H1 (cell line): ENCODE measurements around the gene MLLT11. TPM values are rescaled to one million over a fixed set of nuclear protein-coding genes. Genes with fewer than 3 reads are reported as not detected.
A peak's percentile ranks its signal among the peaks of the same experiment; 100 is the strongest.

ENCODE experiments used
- CTCF ChIA-PET: fragments of 300-600 bp; sonication (Branson Sonifier 250); formaldehyde crosslinking; loops from one replicate; lab custom pipeline; 2021; ENCODE audit not compliant: partially characterized antibody; lab: Charles Lee
- POLR2A ChIA-PET: fragments of 300-600 bp; sonication (Branson Sonifier 250); formaldehyde crosslinking; loops from one replicate; lab custom pipeline; 2021; ENCODE audit warnings: inconsistent platforms; ENCODE audit not compliant: partially characterized antibody; lab: Charles Lee
- DNase-seq, 2 experiments: peaks; one replicate each; pipeline versions ENCODE4 v3.0.0 to v3.0.0-alpha.2; 2010 to 2022; ENCODE audit warnings: low spot score in 2 of 2, low read depth in 1 of 2, mixed read lengths in 1 of 2
- FAIRE-seq: peaks from 2 replicates; lab custom pipeline; 2011; peaks lifted over from hg19 to GRCh38; lab: Jason Lieb, UNC
- H2AFZ ChIP-seq: 2 replicates; pipeline ENCODE4 v1.8.1; 2012; ENCODE audit warnings: low read length, inconsistent platforms
- H2AK5ac ChIP-seq: 2 replicates; pipeline ENCODE4 v1.6.1; 2013; ENCODE audit warnings: low read depth, low read length
- H2BK120ac ChIP-seq: replicated peaks from 2 replicates; pipeline ENCODE3; 2013; ENCODE audit warnings: low read depth, low read length, inconsistent platforms
- H2BK12ac ChIP-seq: 2 replicates; pipeline ENCODE4 v1.6.1; 2013; ENCODE audit warnings: low read depth, low read length
- H2BK15ac ChIP-seq: 2 replicates; pipeline ENCODE4 v1.6.1; 2013; ENCODE audit warnings: low read length
- H2BK20ac ChIP-seq: 2 replicates; pipeline ENCODE4 v1.6.1; 2013; ENCODE audit warnings: low read length
- H2BK5ac ChIP-seq: 2 replicates; pipeline ENCODE4 v1.6.1; 2013; ENCODE audit warnings: low read depth, low read length
- H3K14ac ChIP-seq: 2 replicates; pipeline ENCODE4 v1.6.1; 2013; ENCODE audit warnings: inconsistent platforms; ENCODE audit not compliant: insufficient read length
- H3K18ac ChIP-seq: 2 replicates; pipeline ENCODE4 v1.6.1; 2013; ENCODE audit warnings: low read length; ENCODE audit errors: extremely low read depth
- H3K23ac ChIP-seq: 2 replicates; pipeline ENCODE4 v1.6.1; 2013; ENCODE audit warnings: inconsistent platforms; ENCODE audit not compliant: insufficient read length
- H3K23me2 ChIP-seq: 2 replicates; pipeline ENCODE4 v1.6.1; 2013; ENCODE audit warnings: low read depth, low read length
- H3K27ac ChIP-seq: 2 replicates; pipeline ENCODE4 v1.6.1; 2011; ENCODE audit warnings: low read depth, low read length, inconsistent platforms
- H3K27me3 ChIP-seq, 4 experiments: replicated peaks in 1 of 4; 1 replicate in 1 of 4; 2 replicates in 3 of 4; pipeline versions ENCODE4 v1.6.1 to v1.8.1; 2011 to 2013; ENCODE audit warnings: low read length in 3 of 4, mild to moderate bottlenecking in 3 of 4, inconsistent platforms in 2 of 4, mixed read lengths in 2 of 4, moderate library complexity in 1 of 4; ENCODE audit not compliant: control insufficient read depth in 3 of 4, insufficient read depth in 3 of 4; ENCODE audit errors: extremely low read depth in 1 of 4
- H3K36me3 ChIP-seq, 4 experiments: 2 replicates each; pipeline versions ENCODE4 v1.6.1 to v1.8.1; 2011 to 2013; ENCODE audit warnings: mild to moderate bottlenecking in 4 of 4, low read length in 3 of 4, moderate library complexity in 2 of 4, control low read depth in 1 of 4, inconsistent platforms in 1 of 4; ENCODE audit not compliant: insufficient read depth in 4 of 4, control insufficient read depth in 2 of 4
- H3K4ac ChIP-seq: replicated peaks from 2 replicates; pipeline ENCODE3; 2013; ENCODE audit warnings: low read length, low read depth, mixed read lengths, inconsistent platforms; ENCODE audit not compliant: insufficient read length
- H3K4me1 ChIP-seq, 4 experiments: replicated peaks in 1 of 4; 1 replicate in 1 of 4; 2 replicates in 3 of 4; pipeline versions ENCODE4 v1.6.1 to v1.8.1; 2011 to 2013; ENCODE audit warnings: low read length in 3 of 4, inconsistent platforms in 2 of 4, mixed read lengths in 1 of 4; ENCODE audit not compliant: insufficient read depth in 4 of 4, control insufficient read depth in 3 of 4
- H3K4me2 ChIP-seq, 2 experiments: 2 replicates each; pipeline versions ENCODE4 v1.6.1 to v1.8.1; 2011 to 2013; ENCODE audit warnings: low read depth in 2 of 2, low read length in 2 of 2, control low read depth in 1 of 2, inconsistent platforms in 1 of 2, mild to moderate bottlenecking in 1 of 2; ENCODE audit not compliant: insufficient read depth in 1 of 2
- H3K4me3 ChIP-seq, 4 experiments: fragments of 200-600, 300-600 bp in 1 of 4; sonication (generic), shearing (Covaris generic), sonication (Bioruptor Twin) in 1 of 4; 2 replicates each; pipeline versions ENCODE4 v1.5.1 to v1.8.1; 2011 to 2016; ENCODE audit warnings: low read length in 4 of 4, low read depth in 3 of 4, control low read depth in 2 of 4, inconsistent platforms in 2 of 4, mild to moderate bottlenecking in 2 of 4, mixed read lengths in 1 of 4, moderate library complexity in 1 of 4; ENCODE audit not compliant: insufficient read depth in 2 of 4; ENCODE audit errors: extremely low read depth in 1 of 4
- H3K56ac ChIP-seq: replicated peaks from 2 replicates; pipeline ENCODE3; 2013; ENCODE audit warnings: low read depth, mild to moderate bottlenecking, mixed read lengths, low read length, inconsistent platforms; ENCODE audit not compliant: insufficient read length
- H3K79me1 ChIP-seq: 2 replicates; pipeline ENCODE4 v1.6.1; 2013; ENCODE audit warnings: low read depth, low read length, control low read depth
- H3K79me2 ChIP-seq, 2 experiments: 2 replicates each; pipeline versions ENCODE4 v1.6.1 to v1.8.1; 2012 to 2013; ENCODE audit warnings: low read length in 2 of 2, mild to moderate bottlenecking in 2 of 2, inconsistent platforms in 1 of 2; ENCODE audit not compliant: insufficient read depth in 2 of 2, control insufficient read depth in 1 of 2
- H3K9ac ChIP-seq, 4 experiments: replicated peaks in 1 of 4; 1 replicate in 1 of 4; 2 replicates in 3 of 4; pipeline versions ENCODE4 v1.6.1 to v1.8.1; 2011 to 2013; ENCODE audit warnings: low read depth in 3 of 4, low read length in 3 of 4, control low read depth in 2 of 4, mild to moderate bottlenecking in 2 of 4, moderate library complexity in 2 of 4, inconsistent platforms in 1 of 4; ENCODE audit errors: extremely low read depth in 1 of 4
- H3K9me3 ChIP-seq, 2 experiments: 2 replicates each; pipeline versions ENCODE4 v1.6.1 to v1.8.1; 2012 to 2013; ENCODE audit warnings: mild to moderate bottlenecking in 2 of 2, moderate library complexity in 2 of 2, control low read depth in 1 of 2, inconsistent platforms in 1 of 2, low read depth in 1 of 2, low read length in 1 of 2, mixed read lengths in 1 of 2; ENCODE audit not compliant: insufficient read depth in 2 of 2
- H4K20me1 ChIP-seq, 2 experiments: replicated peaks in 1 of 2; 2 replicates each; pipeline versions ENCODE3 to v1.8.1; 2011 to 2013; ENCODE audit warnings: inconsistent platforms in 2 of 2, low read length in 2 of 2, mild to moderate bottlenecking in 1 of 2; ENCODE audit not compliant: insufficient read depth in 2 of 2, control insufficient read depth in 1 of 2
- H4K5ac ChIP-seq: 2 replicates; pipeline ENCODE4 v1.6.1; 2013; ENCODE audit warnings: low read length, low read depth, mixed read lengths, inconsistent platforms; ENCODE audit not compliant: insufficient read length
- H4K8ac ChIP-seq: 2 replicates; pipeline ENCODE4 v1.8.0; 2013; ENCODE audit warnings: mild to moderate bottlenecking, moderate library complexity, low read length, inconsistent platforms; ENCODE audit not compliant: insufficient read depth; ENCODE audit errors: extremely low read depth
- H4K91ac ChIP-seq: replicated peaks from 2 replicates; pipeline ENCODE3; 2013; ENCODE audit warnings: low read length, mixed read lengths, inconsistent platforms; ENCODE audit not compliant: insufficient read length
- GABPA ChIP-seq: IDR thresholded peaks from 2 replicates; pipeline ENCODE4 v1.6.1; 2011; ENCODE audit warnings: mild to moderate bottlenecking, low read length, moderate library complexity, borderline replicate concordance; ENCODE audit not compliant: insufficient read depth
- JUN ChIP-seq: IDR thresholded peaks from 2 replicates; pipeline ENCODE4 v1.6.1; 2011; ENCODE audit warnings: low read depth, mild to moderate bottlenecking, improper control_type of control experiment, low read length
- KDM5A ChIP-seq: fragments of 200-600 bp; IDR thresholded peaks from 2 replicates; pipeline ENCODE4 v1.7.1; 2012; ENCODE audit warnings: mild to moderate bottlenecking, low read length, inconsistent platforms, mixed read lengths
- POLR2AphosphoS5 ChIP-seq: IDR thresholded peaks from 2 replicates; pipeline ENCODE4 v1.6.1; 2011; ENCODE audit warnings: low read depth, low read length
- WGBS, 2 experiments: shearing (Covaris generic) in 1 of 2; methylation state at CpG; one replicate each; pipeline versions ENCODE4 v1.1.6 to v1.1.7; 2013 to 2015; ENCODE audit warnings: low lambda C conversion rate in 2 of 2, mixed read lengths in 2 of 2, inconsistent platforms in 1 of 2, low coverage in 1 of 2, missing lambda C conversion rate in 1 of 2; ENCODE audit not compliant: insufficient replicate concordance in 2 of 2, insufficient coverage in 1 of 2, insufficient read length in 1 of 2; ENCODE audit errors: extremely low coverage in 1 of 2, missing lambda C conversion rate in 1 of 2; 5-methylcytosine and 5-hydroxymethylcytosine counted together
- polyA plus RNA-seq, 7 experiments: library from polyadenylated mRNA; depleted of rRNA in 3 of 7; stranded (reverse) in 5 of 7; unstranded in 2 of 7; fragments of >200 nt in 5 of 7; fragments of 200-250 nt in 2 of 7; gene quantifications; 1 replicate in 5 of 7; 2 replicates in 1 of 7; 4 replicates in 1 of 7; pipeline versions ENCODE4 v1.2.1 to v1.2.3, GENCODE V29; 2011 to 2013; ENCODE audit warnings: missing spikeins in 2 of 7, mixed read lengths in 2 of 7
- total RNA-seq: library from RNA; stranded (reverse); fragmentation: NEBNext Ultra II Directional; extraction: Animal tissue kit (Norgen Biotek cat#: 25700); gene quantifications from 2 replicates; pipeline ENCODE4 v1.2.1, GENCODE V29; 2021
- TF ChIP-seq, protein P1 (sequence below): IDR thresholded peaks from 2 replicates; pipeline ENCODE4 v1.6.1; 2011; ENCODE audit warnings: low read depth, mild to moderate bottlenecking, low read length; ENCODE audit not compliant: insufficient read depth

MLLT11 gene
- total and polyA plus RNA-seq, 2 of the 8 experiments (the other 6 are each of a cell fraction or from before 2014, with no cell fraction given): 13.7 to 18.1 TPM

DNA sequence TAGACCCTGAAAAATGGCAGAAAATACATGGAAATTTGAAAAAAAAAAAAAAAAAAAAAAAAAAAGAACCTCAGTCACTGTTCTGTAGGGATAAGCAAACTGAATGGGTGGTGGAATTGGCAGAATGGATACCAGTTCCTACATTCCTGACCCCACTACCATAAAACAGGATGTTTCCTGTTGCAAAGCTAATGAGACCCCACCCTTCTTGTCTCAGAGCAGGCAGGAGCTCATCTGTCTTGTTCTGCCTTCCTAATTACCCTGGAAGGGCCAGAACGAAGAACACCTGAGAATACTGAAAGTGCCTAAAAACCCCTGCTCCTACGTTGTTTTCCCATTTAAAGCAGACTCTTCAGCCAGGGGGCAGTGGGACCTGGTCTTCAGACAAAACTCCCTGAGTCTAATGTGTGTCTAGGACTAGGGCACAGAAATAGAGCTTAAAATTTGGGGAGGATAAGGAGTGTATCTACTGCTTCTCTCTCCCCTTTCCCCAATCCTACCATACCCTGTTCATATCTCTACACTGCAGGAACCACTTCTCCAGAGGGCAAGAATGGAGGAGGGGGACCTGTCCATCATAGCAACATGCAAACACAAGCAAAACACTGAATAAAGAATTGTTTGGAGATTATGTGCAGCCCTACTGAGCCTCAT is 8.7 kb upstream of the MLLT11 start:
- Histone ChIP-seq H2BK20ac (no peak overlapping the region), H3K36me3 (peaks cover 16 to 60% (median 38%) of the 10 kb centered on the region in 4 experiments), H3K4me3 (no peak overlapping the region), H3K18ac (no peak overlapping the region), H3K56ac (no peak overlapping the region), H3K9ac (no peak overlapping the region; a peak in 1 of 7 replicates), H3K23ac (no peak overlapping the region), H3K23me2 (peaks cover 8% of the 10 kb centered on the region; the same call in 1 of the 2 replicates), H3K14ac (no peak overlapping the region), H4K8ac (no peak overlapping the region), H4K91ac (no peak overlapping the region), H2BK5ac (no peak overlapping the region), H4K5ac (no peak overlapping the region), H2BK120ac (no peak overlapping the region), H3K4ac (no peak overlapping the region), H3K27me3 (no peaks in the 10 kb centered on the region), H2AFZ (no peak overlapping the region), H2BK15ac (no peak overlapping the region), H3K9me3 (no peaks in the 10 kb centered on the region), H4K20me1 (peaks cover 0 to 3% of the 10 kb centered on the region in 2 experiments), H3K79me2 (peaks cover 0 to 6% of the 10 kb centered on the region in 2 experiments; a peak in 2 of 4 replicates), H2AK5ac (no peak overlapping the region), H3K4me1 (peaks cover 0 to 7% (median 3%) of the 10 kb centered on the region in 4 experiments; a peak in 6 of 7 replicates), H3K27ac (no peak overlapping the region), H3K4me2 (no peak overlapping the region), H2BK12ac (no peak overlapping the region), H3K79me1 (peaks cover 8% of the 10 kb centered on the region; the same call in 1 of the 2 replicates)
- CTCF ChIA-PET: interaction anchor here (0.8 to 9.6 kb wide), 3 partner anchors 8 to 56 kb away, joined by 3 to 95 read pairs (median 3); partner anchors contain the start of genes CDC42SE1 and MLLT11
- DNase-seq: no peak
- WGBS, 2 experiments: 87% methylated on average over 2 of the region's 2 CpGs; no CpG with 5 or more reads in 1 of the 2 experiments
- TF ChIP-seq GABPA (no peak), JUN (no peak), POLR2AphosphoS5 (peak; percentile 5; the same call in 1 of the 2 replicates), KDM5A (no peak)
- TF ChIP-seq, protein P1, sequence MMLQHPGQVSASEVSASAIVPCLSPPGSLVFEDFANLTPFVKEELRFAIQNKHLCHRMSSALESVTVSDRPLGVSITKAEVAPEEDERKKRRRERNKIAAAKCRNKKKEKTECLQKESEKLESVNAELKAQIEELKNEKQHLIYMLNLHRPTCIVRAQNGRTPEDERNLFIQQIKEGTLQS: no peak
- POLR2A ChIA-PET: interaction anchor here (0.6 to 7.7 kb wide), 7 partner anchors 8 to 438 kb away, joined by 3 to 107 read pairs (median 3); partner anchors contain the start of genes BNIPL, CDC42SE1, LYSMD1 and MLLT11
- FAIRE-seq: no peak
